Left ventricle myocardium inferior (tissue), 1 donor: Measurements from ENCODE around the gene ZNF142. TPM values are rescaled to one million over a fixed set of nuclear protein-coding genes. Genes with fewer than 3 reads are reported as not detected.

Experiments used
- DNase-seq: peaks from one replicate; pipeline ENCODE4 v3.0.0-alpha.2; 2020
- H3K27ac ChIP-seq: fragments of 200-600 bp; replicated peaks from 2 replicates; pipeline ENCODE4 v1.8.0; 2021
- H3K27me3 ChIP-seq: fragments of 200-600 bp; 2 replicates; pipeline ENCODE4 v1.8.0; 2021; ENCODE audit warnings: low read depth
- H3K36me3 ChIP-seq: fragments of 200-600 bp; 2 replicates; pipeline ENCODE4 v1.8.0; 2021
- H3K4me1 ChIP-seq: fragments of 200-600 bp; 2 replicates; pipeline ENCODE4 v1.8.0; 2021
- H3K4me3 ChIP-seq: fragments of 200-600 bp; 2 replicates; pipeline ENCODE4 v1.8.0; 2021; ENCODE audit warnings: mild to moderate bottlenecking, moderate library complexity
- H3K9me3 ChIP-seq: fragments of 200-600 bp; replicated peaks from 2 replicates; pipeline ENCODE4 v1.8.0; 2021
- intact Hi-C: fragments of 100-400 bp; cut with micrococcal nuclease; formaldehyde crosslinking; loops from one replicate; pipeline ENCODE4 v1.11.0; 2022
- total RNA-seq: library from RNA; stranded (reverse); fragmentation: NEBNext Ultra II Directional; extraction: Animal tissue kit (Norgen Biotek cat#: 25700); gene quantifications from one replicate; pipeline ENCODE4 v1.2.1, GENCODE V29; 2021
- TF ChIP-seq, protein P1 (sequence below): fragments of 200-600 bp; IDR thresholded peaks from 2 replicates; pipeline ENCODE4 v1.8.0; 2021; ENCODE audit warnings: antibody characterized with exemption, mild to moderate bottlenecking, borderline replicate concordance
- donor health status: DM: no; HTN: yes; CAD: no; lungs with severe emphysema.

Gene ZNF142
- total RNA-seq, 1 donor from 2014 or later: 19.9 TPM

DNA sequence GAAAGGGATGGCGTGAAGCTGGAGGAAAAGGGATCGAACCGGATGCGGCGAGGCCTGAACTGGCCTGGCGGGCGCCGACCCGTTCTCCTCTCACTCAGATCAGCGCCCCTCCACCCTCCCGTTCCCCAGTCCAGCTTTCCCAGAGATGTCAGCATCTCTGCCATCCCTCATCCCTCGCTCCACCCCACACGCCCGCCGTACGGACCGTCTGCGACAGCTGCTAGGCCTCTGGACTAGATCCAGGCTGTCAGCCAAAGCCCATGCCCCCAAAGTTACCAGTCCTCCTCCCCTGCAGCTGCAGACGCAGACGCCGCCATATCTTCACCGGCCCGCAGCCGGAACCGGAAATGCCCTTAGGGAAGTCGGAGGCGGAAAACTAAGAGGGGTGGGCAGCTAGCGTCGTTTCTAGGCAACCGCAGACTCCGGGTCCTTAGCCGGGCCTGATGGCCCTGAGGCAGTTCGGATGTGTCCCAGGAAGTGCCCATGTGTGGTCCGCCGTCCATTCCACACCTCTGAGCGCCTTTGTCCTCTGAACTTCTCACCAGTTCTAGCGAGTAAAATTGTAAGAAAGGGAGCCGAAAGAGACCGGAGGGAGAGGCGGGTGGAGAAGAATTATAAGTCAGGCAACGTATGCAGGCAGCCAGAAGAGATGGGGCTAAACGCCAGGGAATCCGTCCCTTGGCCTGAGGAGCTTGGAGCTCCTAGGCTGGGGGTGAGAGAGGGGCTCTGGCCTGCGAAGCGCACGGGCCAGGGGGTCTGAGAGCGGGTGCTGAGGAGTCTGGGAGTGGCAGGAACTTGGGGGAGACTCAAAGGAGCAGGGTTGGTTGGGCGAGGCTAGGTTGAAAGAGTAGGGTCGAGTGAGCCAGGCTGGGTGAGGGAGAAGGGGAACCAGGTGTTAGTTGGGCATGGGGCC lies 12.5 kb upstream of the ZNF142 start, which contains the start of the genes RNF25 and STK36:
Gene RNF25, minus strand, starts transcription at position 349 of the 913 bp plus-strand sequence. Its CDS starts 32 bp downstream, at position 317.
Gene STK36, plus strand, starts transcription at position 433 of the 913 bp plus-strand sequence. CDS start 744 bp downstream, outside the sequence.
- TF ChIP-seq, protein P1, sequence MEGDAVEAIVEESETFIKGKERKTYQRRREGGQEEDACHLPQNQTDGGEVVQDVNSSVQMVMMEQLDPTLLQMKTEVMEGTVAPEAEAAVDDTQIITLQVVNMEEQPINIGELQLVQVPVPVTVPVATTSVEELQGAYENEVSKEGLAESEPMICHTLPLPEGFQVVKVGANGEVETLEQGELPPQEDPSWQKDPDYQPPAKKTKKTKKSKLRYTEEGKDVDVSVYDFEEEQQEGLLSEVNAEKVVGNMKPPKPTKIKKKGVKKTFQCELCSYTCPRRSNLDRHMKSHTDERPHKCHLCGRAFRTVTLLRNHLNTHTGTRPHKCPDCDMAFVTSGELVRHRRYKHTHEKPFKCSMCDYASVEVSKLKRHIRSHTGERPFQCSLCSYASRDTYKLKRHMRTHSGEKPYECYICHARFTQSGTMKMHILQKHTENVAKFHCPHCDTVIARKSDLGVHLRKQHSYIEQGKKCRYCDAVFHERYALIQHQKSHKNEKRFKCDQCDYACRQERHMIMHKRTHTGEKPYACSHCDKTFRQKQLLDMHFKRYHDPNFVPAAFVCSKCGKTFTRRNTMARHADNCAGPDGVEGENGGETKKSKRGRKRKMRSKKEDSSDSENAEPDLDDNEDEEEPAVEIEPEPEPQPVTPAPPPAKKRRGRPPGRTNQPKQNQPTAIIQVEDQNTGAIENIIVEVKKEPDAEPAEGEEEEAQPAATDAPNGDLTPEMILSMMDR: no peak
- Histone ChIP-seq H3K4me3 (peak within 1 kb of the TSS; percentile 84), H3K27ac (peak within 1 kb of the TSS; percentile 83), H3K36me3 (peaks cover 27% of the 10 kb centered on the region), H3K9me3 (no peaks in the 10 kb centered on the region), H3K4me1 (peaks cover 23% of the 10 kb centered on the region), H3K27me3 (no peaks in the 10 kb centered on the region)
- intact Hi-C loops: no loop called here
- peak; percentile 82 for DNase-seq

DNA sequence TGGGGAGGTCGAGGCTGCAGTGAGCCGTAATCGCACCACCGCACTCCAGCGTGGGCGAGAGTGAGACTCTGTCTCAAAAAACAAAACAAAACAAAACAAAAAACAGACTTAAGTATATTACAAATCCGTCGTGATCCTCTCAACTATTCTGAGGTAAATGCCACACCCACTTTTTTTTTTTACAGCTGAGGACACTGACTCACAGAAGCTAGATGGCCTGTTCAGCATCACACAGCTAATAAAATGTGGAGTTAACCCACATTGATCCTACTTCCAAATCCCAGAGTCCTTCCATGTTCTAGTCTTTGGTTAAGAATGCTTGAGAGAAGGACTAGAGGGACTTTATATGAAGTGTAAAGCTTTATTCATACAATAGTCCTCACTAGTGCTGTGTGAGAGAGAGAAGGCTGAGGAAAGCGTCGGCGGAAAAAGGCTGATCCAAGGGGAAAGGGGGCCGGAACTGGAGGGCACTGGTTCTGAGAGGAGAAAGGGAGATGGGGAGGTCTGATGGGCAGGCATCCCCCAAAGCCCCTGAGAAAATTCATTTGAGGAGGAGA lies 11.8 kb upstream of the ZNF142 start:
- peak overlapping the region; percentile 84 for H3K4me3 ChIP-seq
- TF ChIP-seq, protein P1: no peak
- no peaks in the 10 kb centered on the region for H3K27me3 ChIP-seq
- no peak for DNase-seq
- peak overlapping the region; percentile 83 for H3K27ac ChIP-seq
- H3K9me3 ChIP-seq: no peaks in the 10 kb centered on the region
- intact Hi-C loops: no loop called here
- peaks cover 23% of the 10 kb centered on the region for H3K4me1 ChIP-seq
- peaks cover 35% of the 10 kb centered on the region for H3K36me3 ChIP-seq

DNA sequence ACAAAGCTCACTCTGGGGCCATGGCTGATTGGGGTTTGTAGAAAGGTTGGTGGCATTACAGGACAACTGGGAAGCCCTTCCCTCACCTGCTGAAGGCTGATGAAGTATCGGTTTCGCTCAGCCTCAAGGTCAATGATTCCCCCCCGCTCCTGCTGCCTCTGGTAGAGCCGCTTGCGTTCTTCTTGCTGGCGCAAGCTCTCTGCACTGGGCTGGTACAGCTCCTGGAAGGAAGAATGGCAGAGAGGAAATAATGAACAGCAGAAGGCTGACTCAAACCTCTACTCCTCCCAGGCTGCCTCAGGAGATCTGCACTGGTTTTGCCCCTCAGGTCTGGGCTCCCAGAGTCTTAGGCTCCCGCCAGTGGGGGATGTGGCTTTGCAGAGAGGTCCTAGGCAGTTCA lies 5.2 kb upstream of the ZNF142 start:
- intact Hi-C loops: no loop called here
- H3K9me3 ChIP-seq: no peaks in the 10 kb centered on the region
- H3K4me3 ChIP-seq: no peak overlapping the region
- no peaks in the 10 kb centered on the region for H3K27me3 ChIP-seq
- DNase-seq: no peak
- TF ChIP-seq, protein P1: no peak
- H3K27ac ChIP-seq: no peak overlapping the region
- peaks cover 75% of the 10 kb centered on the region for H3K36me3 ChIP-seq
- peaks cover 12% of the 10 kb centered on the region for H3K4me1 ChIP-seq

DNA sequence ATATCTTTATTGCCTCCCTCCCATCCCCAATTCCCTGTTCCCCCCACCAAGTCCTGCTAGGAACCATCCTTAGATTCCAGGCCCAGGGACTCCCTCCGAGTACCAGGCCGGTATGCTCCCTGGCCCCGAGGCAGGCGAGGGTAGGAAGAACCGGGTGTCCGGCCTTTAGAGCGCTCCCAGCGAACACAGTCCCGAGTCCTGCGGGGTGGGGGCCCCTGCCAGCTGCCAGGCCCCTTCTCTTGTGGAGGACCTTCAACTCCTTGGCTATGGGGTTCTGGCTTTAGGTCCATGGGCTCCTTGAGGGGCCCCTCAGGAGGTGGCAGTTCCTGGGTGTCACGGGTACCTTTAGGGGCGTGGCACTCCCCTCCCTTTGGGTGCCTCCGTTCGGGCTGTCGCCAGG lies 4.5 kb upstream of the ZNF142 start:
- intact Hi-C loops: no loop called here

DNA sequence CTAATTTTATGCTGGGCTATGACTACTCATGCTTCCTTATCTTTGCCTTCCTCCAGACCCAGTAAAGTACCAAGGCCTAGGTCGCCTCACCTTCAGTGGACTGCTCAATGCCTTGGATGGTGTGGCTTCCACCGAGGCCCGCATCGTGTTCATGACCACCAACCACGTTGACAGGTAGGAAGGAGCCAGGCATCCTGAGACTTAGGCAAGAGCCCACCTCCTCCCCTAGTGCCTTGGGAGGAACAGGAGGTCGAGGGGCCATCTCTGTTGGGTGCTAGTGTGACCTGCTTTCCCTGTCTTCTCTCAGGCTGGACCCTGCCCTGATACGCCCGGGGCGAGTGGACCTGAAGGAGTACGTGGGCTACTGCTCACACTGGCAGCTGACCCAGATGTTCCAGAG lies 3.4 kb upstream of the ZNF142 start:
- TF ChIP-seq, protein P1: no peak
- DNase-seq: no peak
- Histone ChIP-seq H3K27me3 (no peaks in the 10 kb centered on the region), H3K4me3 (no peak overlapping the region), H3K27ac (no peak overlapping the region), H3K36me3 (peaks cover 64% of the 10 kb centered on the region), H3K9me3 (no peaks in the 10 kb centered on the region), H3K4me1 (peaks cover 30% of the 10 kb centered on the region)
- intact Hi-C loops: no loop called here

More for the DNA sequence above, 4.5 kb upstream of the ZNF142 start:
- no peak overlapping the region for H3K4me3 ChIP-seq
- TF ChIP-seq, protein P1: no peak
- H3K27ac ChIP-seq: no peak overlapping the region
- H3K27me3 ChIP-seq: no peaks in the 10 kb centered on the region
- H3K9me3 ChIP-seq: no peaks in the 10 kb centered on the region
- DNase-seq: no peak
- H3K4me1 ChIP-seq: peaks cover 20% of the 10 kb centered on the region
- peaks cover 74% of the 10 kb centered on the region for H3K36me3 ChIP-seq
